AG09309 (cell line): ENCODE measurements around the gene STRIT1.

Experiments
- DNase-seq: peaks from one replicate; pipeline ENCODE4 v3.0.0-alpha.2; 2010; ENCODE audit warnings: low read depth
- H3K4me3 ChIP-seq: 2 replicates; pipeline ENCODE4 v1.5.1; 2011; ENCODE audit warnings: mild to moderate bottlenecking, low read depth, low read length, moderate library complexity; ENCODE audit not compliant: control insufficient read depth
- CTCF ChIP-seq: IDR thresholded peaks from 2 replicates; pipeline ENCODE4 v1.5.1; 2011; ENCODE audit warnings: mild to moderate bottlenecking, low read depth, low read length, inconsistent platforms; ENCODE audit not compliant: insufficient read depth, control insufficient read depth; ENCODE audit errors: missing control alignments

The STRIT1 gene

GRCh38 chr3:155326244-155326643, 32.8 kb upstream of the STRIT1 start:
- TF ChIP-seq CTCF: no peak
- no peak for DNase-seq

GRCh38 chr3:155325263-155325835, 31.9 kb upstream of the STRIT1 start:
- DNase-seq: no peak
- H3K4me3 ChIP-seq: no peak overlapping the region

More at GRCh38 chr3:155326244-155326643, 32.8 kb upstream of the STRIT1 start:
- H3K4me3 ChIP-seq: no peak overlapping the region

DNA sequence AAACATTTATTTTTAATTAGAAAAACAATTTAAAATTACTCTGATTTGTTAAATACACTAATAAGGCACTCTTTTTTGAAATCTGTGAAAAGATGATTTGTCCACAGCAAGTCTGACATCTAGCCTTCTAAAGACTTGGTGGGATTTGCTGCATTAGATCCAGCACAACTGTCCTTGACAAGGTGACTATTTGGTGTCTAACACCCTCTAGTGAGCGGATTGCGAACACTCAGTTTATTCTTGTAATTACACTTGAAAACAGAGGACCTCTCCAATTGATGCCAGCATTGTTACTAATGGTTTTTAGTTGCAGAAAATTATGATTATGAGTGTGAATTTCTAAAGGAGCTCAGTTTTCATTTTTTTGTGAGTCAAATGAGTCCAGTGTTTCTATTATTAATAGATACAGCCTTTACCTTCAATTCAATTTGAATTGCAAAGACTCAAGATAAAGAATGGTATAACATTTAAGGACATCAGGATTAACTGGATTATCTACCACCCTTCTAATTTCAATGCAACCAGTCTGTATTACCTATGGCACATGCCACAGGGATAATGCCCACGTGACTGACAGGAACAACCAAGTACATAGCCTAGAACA, 29.7 kb upstream of the STRIT1 start:
- peak; percentile 66 for DNase-seq
- peak; percentile 70 for TF ChIP-seq CTCF
- H3K4me3 ChIP-seq: no peak overlapping the region

More at GRCh38 chr3:155325263-155325835, 31.9 kb upstream of the STRIT1 start:
- TF ChIP-seq CTCF: peak; percentile 26

- H3K4me3 ChIP-seq: no peak overlapping the region
- no peak for TF ChIP-seq CTCF
- no peak for DNase-seq
Measured at GRCh38 chr3:155321418-155321817, 27.9 kb upstream of the STRIT1 start.

GRCh38 chr3:155320934-155321333, 27.5 kb upstream of the STRIT1 start:
- DNase-seq: no peak
- no peak for TF ChIP-seq CTCF

GRCh38 chr3:155318740-155319139, 25.3 kb upstream of the STRIT1 start:
- no peak for TF ChIP-seq CTCF
- no peak overlapping the region for H3K4me3 ChIP-seq
- DNase-seq: no peak

More at GRCh38 chr3:155320934-155321333, 27.5 kb upstream of the STRIT1 start:
- no peak overlapping the region for H3K4me3 ChIP-seq
